ENCODE results near the gene RAP2A.

- TF ChIP-seq, protein P1, sequence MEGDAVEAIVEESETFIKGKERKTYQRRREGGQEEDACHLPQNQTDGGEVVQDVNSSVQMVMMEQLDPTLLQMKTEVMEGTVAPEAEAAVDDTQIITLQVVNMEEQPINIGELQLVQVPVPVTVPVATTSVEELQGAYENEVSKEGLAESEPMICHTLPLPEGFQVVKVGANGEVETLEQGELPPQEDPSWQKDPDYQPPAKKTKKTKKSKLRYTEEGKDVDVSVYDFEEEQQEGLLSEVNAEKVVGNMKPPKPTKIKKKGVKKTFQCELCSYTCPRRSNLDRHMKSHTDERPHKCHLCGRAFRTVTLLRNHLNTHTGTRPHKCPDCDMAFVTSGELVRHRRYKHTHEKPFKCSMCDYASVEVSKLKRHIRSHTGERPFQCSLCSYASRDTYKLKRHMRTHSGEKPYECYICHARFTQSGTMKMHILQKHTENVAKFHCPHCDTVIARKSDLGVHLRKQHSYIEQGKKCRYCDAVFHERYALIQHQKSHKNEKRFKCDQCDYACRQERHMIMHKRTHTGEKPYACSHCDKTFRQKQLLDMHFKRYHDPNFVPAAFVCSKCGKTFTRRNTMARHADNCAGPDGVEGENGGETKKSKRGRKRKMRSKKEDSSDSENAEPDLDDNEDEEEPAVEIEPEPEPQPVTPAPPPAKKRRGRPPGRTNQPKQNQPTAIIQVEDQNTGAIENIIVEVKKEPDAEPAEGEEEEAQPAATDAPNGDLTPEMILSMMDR (IDR thresholded peaks at IDR 0.05; ENCODE audit: insufficient read depth, low read length, poor library complexity, severe bottlenecking) = no peak
- TF ChIP-seq EZH2phosphoT487 (conservative IDR thresholded peaks at IDR 0.05; ENCODE audit: low read length) = no peak
These were observed 51.4 kb downstream of the RAP2A start for GRCh38 chr13:97485320-97485719.

Measured in SU-DHL-6 (cell line).